Fibroblast of villous mesenchyme (primary cell): ENCODE data around the gene RESF1. TPM values are rescaled to one million over a fixed set of nuclear protein-coding genes. Genes with fewer than 3 reads are reported as not detected.

Experiments used
- DNase-seq: peaks from one replicate; pipeline ENCODE4 v3.0.0-alpha.2; 2010; ENCODE audit warnings: low read depth
- H3K4me3 ChIP-seq: 2 replicates; pipeline ENCODE4 v1.5.1; 2011; ENCODE audit warnings: low read depth, mild to moderate bottlenecking, low read length
- total RNA-seq: library from RNA; depleted of rRNA; stranded (reverse); fragments of >200 nt; gene quantifications from 2 replicates; pipeline ENCODE4 v1.2.3, GENCODE V29; 2012
- TF ChIP-seq, protein P1 (sequence below): IDR thresholded peaks from 2 replicates; pipeline ENCODE4 v1.5.1; 2012; ENCODE audit warnings: low read depth, mild to moderate bottlenecking, low read length; ENCODE audit not compliant: insufficient read depth

RESF1 gene
- total RNA-seq, 1 donor, result 28.1 TPM

- TF ChIP-seq, protein P1, sequence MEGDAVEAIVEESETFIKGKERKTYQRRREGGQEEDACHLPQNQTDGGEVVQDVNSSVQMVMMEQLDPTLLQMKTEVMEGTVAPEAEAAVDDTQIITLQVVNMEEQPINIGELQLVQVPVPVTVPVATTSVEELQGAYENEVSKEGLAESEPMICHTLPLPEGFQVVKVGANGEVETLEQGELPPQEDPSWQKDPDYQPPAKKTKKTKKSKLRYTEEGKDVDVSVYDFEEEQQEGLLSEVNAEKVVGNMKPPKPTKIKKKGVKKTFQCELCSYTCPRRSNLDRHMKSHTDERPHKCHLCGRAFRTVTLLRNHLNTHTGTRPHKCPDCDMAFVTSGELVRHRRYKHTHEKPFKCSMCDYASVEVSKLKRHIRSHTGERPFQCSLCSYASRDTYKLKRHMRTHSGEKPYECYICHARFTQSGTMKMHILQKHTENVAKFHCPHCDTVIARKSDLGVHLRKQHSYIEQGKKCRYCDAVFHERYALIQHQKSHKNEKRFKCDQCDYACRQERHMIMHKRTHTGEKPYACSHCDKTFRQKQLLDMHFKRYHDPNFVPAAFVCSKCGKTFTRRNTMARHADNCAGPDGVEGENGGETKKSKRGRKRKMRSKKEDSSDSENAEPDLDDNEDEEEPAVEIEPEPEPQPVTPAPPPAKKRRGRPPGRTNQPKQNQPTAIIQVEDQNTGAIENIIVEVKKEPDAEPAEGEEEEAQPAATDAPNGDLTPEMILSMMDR, result no peak
- DNase-seq, result no peak
Observed at GRCh38 chr12:31951008-31951407, 8.2 kb upstream of the RESF1 start.

GRCh38 chr12:31951939-31952338, 7.3 kb upstream of the RESF1 start:
- TF ChIP-seq, protein P1, result no peak
- no peak overlapping the region for H3K4me3 ChIP-seq
- DNase-seq, result no peak

More at GRCh38 chr12:31951008-31951407, 8.2 kb upstream of the RESF1 start:
- no peak overlapping the region for H3K4me3 ChIP-seq

DNA sequence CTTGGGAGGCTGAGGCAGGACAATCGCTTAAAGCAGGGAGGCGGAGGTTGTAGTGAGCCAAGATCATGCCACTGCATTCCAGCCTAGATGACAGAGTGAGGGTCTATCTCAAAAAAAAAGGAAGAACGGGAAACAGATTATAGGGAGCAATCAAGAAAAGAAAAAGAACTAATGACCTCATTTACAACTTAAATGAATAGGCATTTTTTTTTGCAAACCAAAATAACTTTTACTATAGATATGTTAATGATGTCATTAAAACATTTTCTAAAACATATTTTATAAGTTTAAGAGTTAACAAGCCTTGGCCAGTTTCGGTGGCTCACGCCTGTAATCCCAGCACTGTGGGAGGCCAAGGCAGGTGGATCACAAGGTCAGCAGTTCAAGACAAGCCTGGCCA, 6.8 kb upstream of the RESF1 start:
- TF ChIP-seq, protein P1, result no peak
- H3K4me3 ChIP-seq, result no peak overlapping the region
- no peak for DNase-seq

- DNase-seq, result no peak
- no peak overlapping the region for H3K4me3 ChIP-seq
- TF ChIP-seq, protein P1, result no peak
Observed at GRCh38 chr12:31954925-31955858, 4.0 kb upstream of the RESF1 start.

DNA sequence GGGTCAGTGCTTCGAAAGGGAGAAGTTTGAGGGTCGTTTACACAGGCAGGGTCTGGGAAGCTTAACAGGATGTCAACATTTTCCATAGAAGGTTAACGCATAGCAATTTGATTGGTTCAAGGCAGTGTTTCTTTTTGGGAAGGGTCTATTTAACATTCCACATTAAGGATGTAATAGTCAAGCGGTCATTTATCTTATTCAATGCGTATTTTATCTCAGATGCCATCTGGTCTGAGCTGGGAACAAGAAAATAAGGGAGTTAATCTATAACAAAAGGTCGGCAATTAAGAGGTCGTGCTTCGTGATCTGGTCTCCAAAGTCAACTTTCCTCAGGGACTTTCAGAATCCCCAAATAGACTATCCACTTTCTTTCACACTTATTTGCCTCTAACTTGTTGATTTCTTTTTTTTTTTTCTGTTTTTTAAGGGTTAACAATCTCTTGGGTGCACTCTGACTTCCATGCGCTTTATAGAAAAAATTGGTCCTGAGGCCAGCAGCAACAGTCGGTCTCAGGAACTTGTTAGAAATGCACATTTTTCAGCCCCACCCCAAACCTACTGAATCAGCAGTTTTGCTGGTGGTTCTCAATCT, 550 bp upstream of the RESF1 start:
- H3K4me3 ChIP-seq, result peak overlapping the region; percentile 89
- DNase-seq, result no peak

DNA sequence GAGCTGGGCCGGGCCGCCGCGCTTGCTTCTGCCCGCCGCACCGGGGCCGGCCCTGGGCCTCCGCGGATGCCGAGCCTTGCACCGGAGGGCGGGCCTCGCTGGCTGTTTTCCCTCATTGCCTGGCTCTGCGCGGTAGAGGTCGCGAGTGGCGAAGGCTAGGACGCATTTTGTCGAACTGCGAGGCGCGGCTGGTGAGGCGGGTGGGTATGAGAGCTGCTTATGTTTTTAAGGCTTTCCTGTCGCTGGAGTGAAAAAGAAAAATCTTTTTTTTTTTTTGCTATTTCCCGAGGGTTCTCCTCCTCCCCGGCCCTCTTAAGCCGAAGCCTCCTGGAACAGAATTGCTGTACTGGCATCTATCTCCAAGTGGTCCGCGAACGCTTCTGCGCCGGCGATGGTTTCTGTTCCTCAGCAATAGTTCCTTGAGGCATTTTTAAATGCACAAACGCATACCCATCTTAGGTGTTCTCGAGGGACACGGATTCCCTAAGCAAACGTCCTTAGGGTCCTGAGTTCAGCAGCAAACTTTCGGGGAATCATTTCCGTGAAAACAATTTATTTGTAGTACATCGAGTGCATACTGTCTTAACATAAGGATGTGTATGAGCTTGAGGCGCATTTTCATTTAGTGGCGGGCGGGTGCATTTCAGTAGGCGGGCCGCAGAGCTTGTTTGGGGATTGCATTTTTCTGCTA, 631 bp downstream of the RESF1 start:
- peak overlapping the region; percentile 89 for H3K4me3 ChIP-seq
- peak; percentile 68 for DNase-seq

More for the DNA sequence above, 550 bp upstream of the RESF1 start:
- TF ChIP-seq, protein P1, result no peak

More for the DNA sequence above, 631 bp downstream of the RESF1 start:
- TF ChIP-seq, protein P1, result peak; percentile 3
